Left lung (tissue), 10 donors: Measurements from ENCODE around the gene ANGPTL7. TPM values are rescaled to one million over a fixed set of nuclear protein-coding genes. Genes with fewer than 3 reads are reported as not detected.

Source experiments
- ATAC-seq: fragments of 200-7000 bp; cut with Tn5 transposase; one replicate; pipeline ENCODE4 v1.9.1; 2020; ENCODE audit warnings: moderate library complexity
- DNase-seq, 4 donors: peaks; one replicate each; pipeline ENCODE4 v3.0.0-alpha.2; 2013 to 2020
- H3K27ac ChIP-seq, 2 donors: fragments of 200-600 bp; sonication (generic) in 1 of 2; one replicate each; pipeline versions ENCODE4 v1.5.0 to v1.8.0; 2020 to 2021
- H3K27me3 ChIP-seq, 2 donors: fragments of 200-600 bp; sonication (generic) in 1 of 2; one replicate each; pipeline versions ENCODE4 v1.5.0 to v1.8.0; 2020 to 2021
- H3K36me3 ChIP-seq, 2 donors: fragments of 200-600 bp; sonication (generic) in 1 of 2; one replicate each; pipeline versions ENCODE4 v1.5.0 to v1.8.0; 2020 to 2021
- H3K4me1 ChIP-seq, 2 donors: fragments of 200-600 bp; one replicate each; pipeline ENCODE4 v1.8.0; 2021
- H3K4me3 ChIP-seq, 2 donors: fragments of 200-600 bp; sonication (generic) in 1 of 2; one replicate each; pipeline versions ENCODE4 v1.5.0 to v1.8.0; 2020 to 2021; ENCODE audit warnings: mild to moderate bottlenecking in 1 of 2
- H3K9me3 ChIP-seq, 2 donors: fragments of 200-600 bp; sonication (generic) in 1 of 2; one replicate each; pipeline versions ENCODE4 v1.5.0 to v1.8.0; 2020 to 2021
- CTCF ChIP-seq, 2 donors: fragments of 200-600 bp; sonication (generic) in 1 of 2; IDR thresholded peaks; one replicate each; pipeline versions ENCODE4 v1.5.0 to v1.8.0; 2021; ENCODE audit warnings: antibody characterized with exemption in 2 of 2
- intact Hi-C, 2 donors: fragments of 100-400 bp; cut with DNase I; formaldehyde crosslinking; loops; one replicate each; pipeline versions ENCODE4 v1.11.2 to v1.14.2; 2022
- polyA plus RNA-seq, 6 donors: library from polyadenylated mRNA; unstranded; fragments of 120-200 nt; gene quantifications; one replicate each; pipeline ENCODE4 v1.2.1, GENCODE V29; 2013; ENCODE audit not compliant: insufficient read length in 6 of 6
- total RNA-seq, 2 donors: library from RNA; stranded (reverse); fragmentation: NEBNext Ultra II Directional; extraction: Animal tissue kit (Norgen Biotek cat#: 25700); gene quantifications; one replicate each; pipeline ENCODE4 v1.2.1, GENCODE V29; 2021
- donor health status: DM: no; HTN: yes; CAD: no.
- donor health status: DM: no; HTN: no; CAD: no.

ANGPTL7 gene
- total and polyA plus RNA-seq, 8 donors: 0.07 to 1.6 (median 0.20) TPM

GRCh38 chr1:11211925-11212587 lies 22.9 kb downstream of the ANGPTL7 start:
- Histone ChIP-seq H3K9me3 (no peaks in the 10 kb centered on the region), H3K27me3 (no peaks in the 10 kb centered on the region), H3K4me1 (no peaks in the 10 kb centered on the region), H3K36me3 (peaks cover 0 to 100% of the 10 kb centered on the region in 2 donors), H3K27ac (no peak overlapping the region), H3K4me3 (no peak overlapping the region)
- ATAC-seq: no peak
- no peak for DNase-seq
- TF ChIP-seq CTCF (IDR thresholded peaks at IDR 0.05): no peak
- intact Hi-C loops: no loop called here

- peaks cover 0 to 100% of the 10 kb centered on the region in 2 donors for H3K36me3 ChIP-seq
- H3K9me3 ChIP-seq: no peaks in the 10 kb centered on the region
- H3K27me3 ChIP-seq: no peaks in the 10 kb centered on the region
- no peaks in the 10 kb centered on the region for H3K4me1 ChIP-seq
- no peak overlapping the region for H3K27ac ChIP-seq
- no peak for TF ChIP-seq CTCF (IDR thresholded peaks at IDR 0.05)
- intact Hi-C loops: no loop called here
- DNase-seq: no peak
- no peak overlapping the region for H3K4me3 ChIP-seq
- no peak for ATAC-seq
These were observed 25.7 kb downstream of the ANGPTL7 start for GRCh38 chr1:11214698-11215380.

- intact Hi-C loops: no loop called here
- no peaks in the 10 kb centered on the region for H3K4me1 ChIP-seq
- H3K36me3 ChIP-seq: peaks cover 0 to 100% of the 10 kb centered on the region in 2 donors
- DNase-seq (no peak), ATAC-seq (no peak)
- H3K27me3 ChIP-seq: no peaks in the 10 kb centered on the region
- H3K4me3 ChIP-seq: no peak overlapping the region
- TF ChIP-seq CTCF (IDR thresholded peaks at IDR 0.05): no peak
- H3K27ac ChIP-seq: no peak overlapping the region
- H3K9me3 ChIP-seq: no peaks in the 10 kb centered on the region
These were observed 26.3 kb downstream of the ANGPTL7 start for GRCh38 chr1:11215381-11216005.

GRCh38 chr1:11216074-11216473 lies 26.9 kb downstream of the ANGPTL7 start:
- ATAC-seq: no peak
- intact Hi-C loops: no loop called here

More at GRCh38 chr1:11216074-11216473, 26.9 kb downstream of the ANGPTL7 start:
- no peaks in the 10 kb centered on the region for H3K4me1 ChIP-seq
- H3K27ac ChIP-seq: no peak overlapping the region
- TF ChIP-seq CTCF (IDR thresholded peaks at IDR 0.05): no peak
- H3K27me3 ChIP-seq: no peaks in the 10 kb centered on the region
- no peak for DNase-seq
- H3K36me3 ChIP-seq: peaks cover 0 to 98% of the 10 kb centered on the region in 2 donors
- no peak overlapping the region for H3K4me3 ChIP-seq
- no peaks in the 10 kb centered on the region for H3K9me3 ChIP-seq
